H1 (cell line): Measurements from ENCODE around the gene ATP6V1B1. TPM values are rescaled to one million over a fixed set of nuclear protein-coding genes. Genes with fewer than 3 reads are reported as not detected.

Experiments used
- CTCF ChIA-PET: fragments of 300-600 bp; sonication (Branson Sonifier 250); formaldehyde crosslinking; loops from one replicate; lab custom pipeline; 2021; ENCODE audit not compliant: partially characterized antibody; lab: Charles Lee
- POLR2A ChIA-PET: fragments of 300-600 bp; sonication (Branson Sonifier 250); formaldehyde crosslinking; loops from one replicate; lab custom pipeline; 2021; ENCODE audit warnings: inconsistent platforms; ENCODE audit not compliant: partially characterized antibody; lab: Charles Lee
- DNase-seq, 2 experiments: peaks; one replicate each; pipeline versions ENCODE4 v3.0.0 to v3.0.0-alpha.2; 2010 to 2022; ENCODE audit warnings: low spot score in 2 of 2, low read depth in 1 of 2, mixed read lengths in 1 of 2
- FAIRE-seq: peaks from 2 replicates; lab custom pipeline; 2011; peaks lifted over from hg19 to GRCh38; lab: Jason Lieb, UNC
- H2AFZ ChIP-seq: 2 replicates; pipeline ENCODE4 v1.8.1; 2012; ENCODE audit warnings: low read length, inconsistent platforms
- H2AK5ac ChIP-seq: 2 replicates; pipeline ENCODE4 v1.6.1; 2013; ENCODE audit warnings: low read depth, low read length
- H2BK120ac ChIP-seq: replicated peaks from 2 replicates; pipeline ENCODE3; 2013; ENCODE audit warnings: low read depth, low read length, inconsistent platforms
- H2BK12ac ChIP-seq: 2 replicates; pipeline ENCODE4 v1.6.1; 2013; ENCODE audit warnings: low read depth, low read length
- H2BK15ac ChIP-seq: 2 replicates; pipeline ENCODE4 v1.6.1; 2013; ENCODE audit warnings: low read length
- H2BK20ac ChIP-seq: 2 replicates; pipeline ENCODE4 v1.6.1; 2013; ENCODE audit warnings: low read length
- H2BK5ac ChIP-seq: 2 replicates; pipeline ENCODE4 v1.6.1; 2013; ENCODE audit warnings: low read depth, low read length
- H3K14ac ChIP-seq: 2 replicates; pipeline ENCODE4 v1.6.1; 2013; ENCODE audit warnings: inconsistent platforms; ENCODE audit not compliant: insufficient read length
- H3K18ac ChIP-seq: 2 replicates; pipeline ENCODE4 v1.6.1; 2013; ENCODE audit warnings: low read length; ENCODE audit errors: extremely low read depth
- H3K23ac ChIP-seq: 2 replicates; pipeline ENCODE4 v1.6.1; 2013; ENCODE audit warnings: inconsistent platforms; ENCODE audit not compliant: insufficient read length
- H3K23me2 ChIP-seq: 2 replicates; pipeline ENCODE4 v1.6.1; 2013; ENCODE audit warnings: low read depth, low read length
- H3K27ac ChIP-seq: 2 replicates; pipeline ENCODE4 v1.6.1; 2011; ENCODE audit warnings: low read depth, low read length, inconsistent platforms
- H3K27me3 ChIP-seq, 4 experiments: replicated peaks in 1 of 4; 1 replicate in 1 of 4; 2 replicates in 3 of 4; pipeline versions ENCODE4 v1.6.1 to v1.8.1; 2011 to 2013; ENCODE audit warnings: low read length in 3 of 4, mild to moderate bottlenecking in 3 of 4, inconsistent platforms in 2 of 4, mixed read lengths in 2 of 4, moderate library complexity in 1 of 4; ENCODE audit not compliant: control insufficient read depth in 3 of 4, insufficient read depth in 3 of 4; ENCODE audit errors: extremely low read depth in 1 of 4
- H3K36me3 ChIP-seq, 4 experiments: 2 replicates each; pipeline versions ENCODE4 v1.6.1 to v1.8.1; 2011 to 2013; ENCODE audit warnings: mild to moderate bottlenecking in 4 of 4, low read length in 3 of 4, moderate library complexity in 2 of 4, control low read depth in 1 of 4, inconsistent platforms in 1 of 4; ENCODE audit not compliant: insufficient read depth in 4 of 4, control insufficient read depth in 2 of 4
- H3K4ac ChIP-seq: replicated peaks from 2 replicates; pipeline ENCODE3; 2013; ENCODE audit warnings: low read length, low read depth, mixed read lengths, inconsistent platforms; ENCODE audit not compliant: insufficient read length
- H3K4me1 ChIP-seq, 4 experiments: replicated peaks in 1 of 4; 1 replicate in 1 of 4; 2 replicates in 3 of 4; pipeline versions ENCODE4 v1.6.1 to v1.8.1; 2011 to 2013; ENCODE audit warnings: low read length in 3 of 4, inconsistent platforms in 2 of 4, mixed read lengths in 1 of 4; ENCODE audit not compliant: insufficient read depth in 4 of 4, control insufficient read depth in 3 of 4
- H3K4me2 ChIP-seq, 2 experiments: 2 replicates each; pipeline versions ENCODE4 v1.6.1 to v1.8.1; 2011 to 2013; ENCODE audit warnings: low read depth in 2 of 2, low read length in 2 of 2, control low read depth in 1 of 2, inconsistent platforms in 1 of 2, mild to moderate bottlenecking in 1 of 2; ENCODE audit not compliant: insufficient read depth in 1 of 2
- H3K4me3 ChIP-seq, 4 experiments: fragments of 200-600, 300-600 bp in 1 of 4; sonication (generic), shearing (Covaris generic), sonication (Bioruptor Twin) in 1 of 4; 2 replicates each; pipeline versions ENCODE4 v1.5.1 to v1.8.1; 2011 to 2016; ENCODE audit warnings: low read length in 4 of 4, low read depth in 3 of 4, control low read depth in 2 of 4, inconsistent platforms in 2 of 4, mild to moderate bottlenecking in 2 of 4, mixed read lengths in 1 of 4, moderate library complexity in 1 of 4; ENCODE audit not compliant: insufficient read depth in 2 of 4; ENCODE audit errors: extremely low read depth in 1 of 4
- H3K56ac ChIP-seq: replicated peaks from 2 replicates; pipeline ENCODE3; 2013; ENCODE audit warnings: low read depth, mild to moderate bottlenecking, mixed read lengths, low read length, inconsistent platforms; ENCODE audit not compliant: insufficient read length
- H3K79me1 ChIP-seq: 2 replicates; pipeline ENCODE4 v1.6.1; 2013; ENCODE audit warnings: low read depth, low read length, control low read depth
- H3K79me2 ChIP-seq, 2 experiments: 2 replicates each; pipeline versions ENCODE4 v1.6.1 to v1.8.1; 2012 to 2013; ENCODE audit warnings: low read length in 2 of 2, mild to moderate bottlenecking in 2 of 2, inconsistent platforms in 1 of 2; ENCODE audit not compliant: insufficient read depth in 2 of 2, control insufficient read depth in 1 of 2
- H3K9ac ChIP-seq, 4 experiments: replicated peaks in 1 of 4; 1 replicate in 1 of 4; 2 replicates in 3 of 4; pipeline versions ENCODE4 v1.6.1 to v1.8.1; 2011 to 2013; ENCODE audit warnings: low read depth in 3 of 4, low read length in 3 of 4, control low read depth in 2 of 4, mild to moderate bottlenecking in 2 of 4, moderate library complexity in 2 of 4, inconsistent platforms in 1 of 4; ENCODE audit errors: extremely low read depth in 1 of 4
- H3K9me3 ChIP-seq, 2 experiments: 2 replicates each; pipeline versions ENCODE4 v1.6.1 to v1.8.1; 2012 to 2013; ENCODE audit warnings: mild to moderate bottlenecking in 2 of 2, moderate library complexity in 2 of 2, control low read depth in 1 of 2, inconsistent platforms in 1 of 2, low read depth in 1 of 2, low read length in 1 of 2, mixed read lengths in 1 of 2; ENCODE audit not compliant: insufficient read depth in 2 of 2
- H4K20me1 ChIP-seq, 2 experiments: replicated peaks in 1 of 2; 2 replicates each; pipeline versions ENCODE3 to v1.8.1; 2011 to 2013; ENCODE audit warnings: inconsistent platforms in 2 of 2, low read length in 2 of 2, mild to moderate bottlenecking in 1 of 2; ENCODE audit not compliant: insufficient read depth in 2 of 2, control insufficient read depth in 1 of 2
- H4K5ac ChIP-seq: 2 replicates; pipeline ENCODE4 v1.6.1; 2013; ENCODE audit warnings: low read length, low read depth, mixed read lengths, inconsistent platforms; ENCODE audit not compliant: insufficient read length
- H4K8ac ChIP-seq: 2 replicates; pipeline ENCODE4 v1.8.0; 2013; ENCODE audit warnings: mild to moderate bottlenecking, moderate library complexity, low read length, inconsistent platforms; ENCODE audit not compliant: insufficient read depth; ENCODE audit errors: extremely low read depth
- H4K91ac ChIP-seq: replicated peaks from 2 replicates; pipeline ENCODE3; 2013; ENCODE audit warnings: low read length, mixed read lengths, inconsistent platforms; ENCODE audit not compliant: insufficient read length
- ASH2L ChIP-seq: fragments of 200-600, 300-600 bp; sonication (generic); IDR thresholded peaks from one replicate; pipeline ENCODE4 v1.7.1; 2017; ENCODE audit warnings: low read length
- BACH1 ChIP-seq: IDR thresholded peaks from 2 replicates; pipeline ENCODE4 v1.6.1; 2012; ENCODE audit warnings: low read length, improper control_type of control experiment
- CREB1 ChIP-seq: IDR thresholded peaks from 2 replicates; pipeline ENCODE4 v1.6.1; 2012; ENCODE audit warnings: inconsistent platforms
- CTBP2 ChIP-seq: IDR thresholded peaks from 2 replicates; pipeline ENCODE4 v1.7.0; 2011; ENCODE audit warnings: borderline replicate concordance, mild to moderate bottlenecking, moderate library complexity, mixed read lengths, low read length; ENCODE audit not compliant: insufficient read depth, insufficient read length
- E2F6 ChIP-seq: IDR thresholded peaks from 2 replicates; pipeline ENCODE4 v1.6.1; 2012; ENCODE audit warnings: inconsistent platforms
- GABPA ChIP-seq: IDR thresholded peaks from 2 replicates; pipeline ENCODE4 v1.6.1; 2011; ENCODE audit warnings: mild to moderate bottlenecking, low read length, moderate library complexity, borderline replicate concordance; ENCODE audit not compliant: insufficient read depth
- GTF2F1 ChIP-seq: IDR thresholded peaks from 2 replicates; pipeline ENCODE4 v1.6.1; 2012; ENCODE audit warnings: low read depth, low read length, improper control_type of control experiment, borderline replicate concordance
- HDAC2 ChIP-seq, 2 experiments: fragments of 300-600 bp in 1 of 2; sonication (generic) in 1 of 2; IDR thresholded peaks; 2 replicates each; pipeline ENCODE4 v1.6.1; 2011 to 2012; ENCODE audit warnings: low read depth in 2 of 2, low read length in 2 of 2, mild to moderate bottlenecking in 2 of 2, moderate library complexity in 2 of 2, borderline replicate concordance in 1 of 2, inconsistent platforms in 1 of 2
- KDM4A ChIP-seq: IDR thresholded peaks from one replicate; pipeline ENCODE4 v1.7.1; 2012; ENCODE audit warnings: low read depth, mild to moderate bottlenecking, moderate library complexity, low read length, inconsistent platforms; ENCODE audit not compliant: severe bottlenecking
- POLR2A ChIP-seq, 2 experiments: IDR thresholded peaks; 1 replicate in 1 of 2; 2 replicates in 1 of 2; pipeline ENCODE4 v1.6.1; 2011; ENCODE audit warnings: low read depth in 2 of 2, low read length in 2 of 2, mild to moderate bottlenecking in 2 of 2; ENCODE audit errors: control extremely low read depth in 1 of 2
- TEAD4 ChIP-seq: IDR thresholded peaks from 2 replicates; pipeline ENCODE4 v1.6.1; 2012; ENCODE audit warnings: low read depth, low read length, inconsistent platforms, mixed read lengths
- WGBS, 2 experiments: shearing (Covaris generic) in 1 of 2; methylation state at CpG; one replicate each; pipeline versions ENCODE4 v1.1.6 to v1.1.7; 2013 to 2015; ENCODE audit warnings: low lambda C conversion rate in 2 of 2, mixed read lengths in 2 of 2, inconsistent platforms in 1 of 2, low coverage in 1 of 2, missing lambda C conversion rate in 1 of 2; ENCODE audit not compliant: insufficient replicate concordance in 2 of 2, insufficient coverage in 1 of 2, insufficient read length in 1 of 2; ENCODE audit errors: extremely low coverage in 1 of 2, missing lambda C conversion rate in 1 of 2; 5-methylcytosine and 5-hydroxymethylcytosine counted together
- polyA plus RNA-seq, 7 experiments: library from polyadenylated mRNA; depleted of rRNA in 3 of 7; stranded (reverse) in 5 of 7; unstranded in 2 of 7; fragments of >200 nt in 5 of 7; fragments of 200-250 nt in 2 of 7; gene quantifications; 1 replicate in 5 of 7; 2 replicates in 1 of 7; 4 replicates in 1 of 7; pipeline versions ENCODE4 v1.2.1 to v1.2.3, GENCODE V29; 2011 to 2013; ENCODE audit warnings: missing spikeins in 2 of 7, mixed read lengths in 2 of 7
- total RNA-seq: library from RNA; stranded (reverse); fragmentation: NEBNext Ultra II Directional; extraction: Animal tissue kit (Norgen Biotek cat#: 25700); gene quantifications from 2 replicates; pipeline ENCODE4 v1.2.1, GENCODE V29; 2021

ATP6V1B1 gene
- total and polyA plus RNA-seq, 2 of the 8 experiments (the other 6 are each of a cell fraction or from before 2014, with no cell fraction given), result not detected

GRCh38 chr2:70887550-70888246 is 48.0 kb upstream of the ATP6V1B1 start:
- Histone ChIP-seq H3K56ac (no peak overlapping the region), H3K23me2 (peaks cover 4% of the 10 kb centered on the region; the same call in 1 of the 2 replicates), H3K4me3 (peak overlapping the region; percentile 22 to 62 (median 40); a peak in 7 of 8 replicates), H3K14ac (no peak overlapping the region), H3K9ac (no peak overlapping the region; a peak in 1 of 7 replicates), H3K36me3 (no peaks in the 10 kb centered on the region), H3K27me3 (peaks cover 77 to 100% (median 93%) of the 10 kb centered on the region in 4 experiments), H3K23ac (no peak overlapping the region), H2BK5ac (peak overlapping the region; percentile 20; the same call in 1 of the 2 replicates), H2BK120ac (no peak overlapping the region), H4K20me1 (peaks cover 23% of the 10 kb centered on the region in 2 experiments), H2BK15ac (no peak overlapping the region), H2BK12ac (no peak overlapping the region), H4K91ac (no peak overlapping the region), H3K4me2 (peak overlapping the region; percentile 60 to 81), H4K8ac (no peak overlapping the region; the same call in none of the 2 replicates), H3K27ac (no peak overlapping the region), H3K4ac (no peak overlapping the region), H3K79me1 (no peaks in the 10 kb centered on the region), H3K79me2 (no peaks in the 10 kb centered on the region), H2AK5ac (no peak overlapping the region), H4K5ac (no peak overlapping the region), H3K18ac (peak overlapping the region; percentile 81; the same call in 1 of the 2 replicates), H2AFZ (no peak overlapping the region; the same call in 1 of the 2 replicates), H3K9me3 (no peaks in the 10 kb centered on the region), H2BK20ac (no peak overlapping the region), H3K4me1 (peaks cover 0 to 20% (median 6%) of the 10 kb centered on the region in 4 experiments; a peak in 5 of 7 replicates)
- FAIRE-seq, result no peak
- ChIA-PET POLR2A (interaction anchor here (0.7 to 1.2 kb wide), 3 partner anchors 15 to 20 kb away, joined by 3 to 4 read pairs (median 4); no protein-coding TSS in a partner anchor), CTCF (interaction anchor here (0.6 to 1.5 kb wide), 4 partner anchors 27 to 100 kb away, joined by 3 to 5 read pairs (median 4); no protein-coding TSS in a partner anchor)
- WGBS, 2 experiments, result 1% methylated on average over 25 of the region's 58 CpGs; no CpG with 5 or more reads in 1 of the 2 experiments
- DNase-seq, result peak in 1 of 2 experiments; percentile 90
- TF ChIP-seq CREB1 (no peak), HDAC2 (IDR thresholded peaks at IDR 0.05; ENCODE audit: borderline replicate concordance in 1 of 2, low read depth in 2 of 2, low read length in 2 of 2) (peak in 1 of 2 experiments; percentile 20; a peak in 1 of 4 replicates), POLR2A (IDR thresholded peaks at IDR 0.05; ENCODE audit: control extremely low read depth in 1 of 2, low read depth in 2 of 2, low read length in 2 of 2) (no peak), KDM4A (peak; percentile 83), ASH2L (peak; percentile 43), E2F6 (peak; percentile 75), CTBP2 (peak; percentile 76), GABPA (peak; percentile 58; the same call in 1 of the 2 replicates), TEAD4 (no peak), GTF2F1 (no peak), BACH1 (0 out of 2 replicates have a peak, but pooled peaks have one; percentile 36)
